WTC11 (cell line): ENCODE results near the gene SLC66A2. TPM values are rescaled to one million over a fixed set of nuclear protein-coding genes. Genes with fewer than 3 reads are reported as not detected.

Experiments used
- ATAC-seq: fragments of 200-7000 bp; cut with Tn5 transposase; 2 replicates; pipeline ENCODE4 v1.10.0; 2021; ENCODE audit warnings: mild to moderate bottlenecking, moderate library complexity
- CTCF ChIA-PET: fragments of 300-600 bp; sonication (Branson Sonifier 250); formaldehyde crosslinking; loops from one replicate; lab custom pipeline; 2021; ENCODE audit warnings: antibody characterized with exemption; lab: Charles Lee
- POLR2A ChIA-PET: fragments of 350-600 bp; sonication (Branson Sonifier 250); formaldehyde crosslinking; loops from one replicate; lab custom pipeline; 2021; ENCODE audit warnings: antibody characterized with exemption; lab: Charles Lee
- DNase-seq: peaks from one replicate; pipeline ENCODE4 v3.0.0; 2021; ENCODE audit warnings: low spot score
- H3K27ac Mint-ChIP-seq: 2 replicates; pipeline ENCODE4 v1.8.0; 2021; ENCODE audit warnings: mixed read lengths
- H3K27me3 Mint-ChIP-seq: 2 replicates; pipeline ENCODE4 v1.8.0; 2021; ENCODE audit warnings: low read depth, mild to moderate bottlenecking, moderate library complexity, mixed read lengths
- H3K36me3 Mint-ChIP-seq: 2 replicates; pipeline ENCODE4 v1.8.0; 2021; ENCODE audit warnings: mixed read lengths
- H3K4me1 Mint-ChIP-seq: 2 replicates; pipeline ENCODE4 v1.8.0; 2022; ENCODE audit warnings: mixed read lengths
- H3K4me3 Mint-ChIP-seq: 2 replicates; pipeline ENCODE4 v1.8.0; 2021; ENCODE audit warnings: mild to moderate bottlenecking, moderate library complexity, mixed read lengths
- H3K9me3 Mint-ChIP-seq: 2 replicates; pipeline ENCODE4 v1.8.0; 2021; ENCODE audit warnings: mixed read lengths
- EMX1 ChIP-seq: fragments of 250-450 bp; sonication (Bioruptor Pico); IDR thresholded peaks from 2 replicates; pipeline ENCODE4 v1.8.0; 2021; ENCODE audit warnings: mild to moderate bottlenecking
- ERG ChIP-seq: fragments of 250-450 bp; sonication (Bioruptor Pico); IDR thresholded peaks from 2 replicates; pipeline ENCODE4 v1.8.0; 2021; ENCODE audit warnings: mild to moderate bottlenecking
- ETV6 ChIP-seq: sonication (generic); formaldehyde crosslinking; IDR thresholded peaks from 2 replicates; pipeline ENCODE4 v1.8.1; 2022; ENCODE audit warnings: mild to moderate bottlenecking, missing genetic modification reagents
- GRHL2 ChIP-seq: fragments of 250-450 bp; sonication (Bioruptor Pico); IDR thresholded peaks from 2 replicates; pipeline ENCODE4 v1.8.0; 2022; ENCODE audit warnings: mild to moderate bottlenecking, moderate library complexity; ENCODE audit not compliant: insufficient replicate concordance, severe bottlenecking
- KAT7 ChIP-seq: sonication (generic); formaldehyde crosslinking; IDR thresholded peaks from 2 replicates; pipeline ENCODE4 v1.8.1; 2023; ENCODE audit warnings: missing genetic modification reagents, mild to moderate bottlenecking, borderline replicate concordance
- MLX ChIP-seq: sonication (generic); formaldehyde crosslinking; IDR thresholded peaks from 2 replicates; pipeline ENCODE4 v1.8.1; 2023; ENCODE audit warnings: mild to moderate bottlenecking, missing genetic modification reagents, moderate library complexity
- NFYB ChIP-seq: sonication (generic); formaldehyde crosslinking; conservative IDR thresholded peaks from 2 replicates; pipeline ENCODE4 v1.8.0; 2022; ENCODE audit warnings: low read depth, missing genetic modification reagents
- PREB ChIP-seq: sonication (generic); formaldehyde crosslinking; IDR thresholded peaks from 2 replicates; pipeline ENCODE4 v1.8.1; 2022; ENCODE audit warnings: mild to moderate bottlenecking, missing genetic modification reagents, moderate library complexity, borderline replicate concordance
- RELA ChIP-seq: sonication (generic); formaldehyde crosslinking; IDR thresholded peaks from 2 replicates; pipeline ENCODE4 v1.8.1; 2022; ENCODE audit warnings: missing genetic modification reagents, mild to moderate bottlenecking, borderline replicate concordance
- SMAD3 ChIP-seq: sonication (generic); formaldehyde crosslinking; IDR thresholded peaks from 2 replicates; pipeline ENCODE4 v1.8.0; 2022; ENCODE audit warnings: missing genetic modification reagents, mild to moderate bottlenecking, borderline replicate concordance
- SOX15 ChIP-seq: fragments of 250-450 bp; sonication (Bioruptor Pico); IDR thresholded peaks from 2 replicates; pipeline ENCODE4 v1.9.0; 2021; ENCODE audit warnings: mild to moderate bottlenecking
- TEAD1 ChIP-seq: sonication (generic); formaldehyde crosslinking; IDR thresholded peaks from 2 replicates; pipeline ENCODE4 v1.8.0; 2022; ENCODE audit warnings: mild to moderate bottlenecking, missing genetic modification reagents
- ZNF396 ChIP-seq: fragments of 250-450 bp; sonication (Bioruptor Pico); IDR thresholded peaks from 2 replicates; pipeline ENCODE4 v1.8.0; 2021; ENCODE audit warnings: mild to moderate bottlenecking, moderate library complexity, borderline replicate concordance
- ZNF512 ChIP-seq: sonication (generic); formaldehyde crosslinking; IDR thresholded peaks from 2 replicates; pipeline ENCODE4 v1.8.1; 2022; ENCODE audit warnings: missing genetic modification reagents, borderline replicate concordance
- total RNA-seq: library from RNA; stranded (reverse); gene quantifications from 3 replicates; pipeline ENCODE4 v1.2.3, GENCODE V29; 2021
- TF ChIP-seq, protein P1 (sequence below): sonication (generic); formaldehyde crosslinking; IDR thresholded peaks from 2 replicates; pipeline ENCODE4 v1.8.1; 2023; ENCODE audit warnings: mild to moderate bottlenecking, missing genetic modification reagents
- TF ChIP-seq, protein P2 (sequence below): sonication (generic); formaldehyde crosslinking; IDR thresholded peaks from 2 replicates; pipeline ENCODE4 v1.8.0; 2023; ENCODE audit warnings: mild to moderate bottlenecking, missing genetic modification reagents
- TF ChIP-seq, protein P3 (sequence below): sonication (generic); formaldehyde crosslinking; IDR thresholded peaks from 2 replicates; pipeline ENCODE4 v1.8.1; 2022; ENCODE audit warnings: low read depth, mild to moderate bottlenecking, moderate library complexity, missing genetic modification reagents, borderline replicate concordance
- TF ChIP-seq, protein P4 (sequence below): sonication (generic); formaldehyde crosslinking; IDR thresholded peaks from 2 replicates; pipeline ENCODE4 v1.8.0; 2022; ENCODE audit warnings: mild to moderate bottlenecking, missing genetic modification reagents
- TF ChIP-seq, protein P5 (sequence below): sonication (generic); formaldehyde crosslinking; IDR thresholded peaks from 2 replicates; pipeline ENCODE4 v1.8.0; 2022; ENCODE audit warnings: missing genetic modification reagents

SLC66A2 gene
- total RNA-seq, 1 experiment from 2014 or later = 20.9 TPM

DNA sequence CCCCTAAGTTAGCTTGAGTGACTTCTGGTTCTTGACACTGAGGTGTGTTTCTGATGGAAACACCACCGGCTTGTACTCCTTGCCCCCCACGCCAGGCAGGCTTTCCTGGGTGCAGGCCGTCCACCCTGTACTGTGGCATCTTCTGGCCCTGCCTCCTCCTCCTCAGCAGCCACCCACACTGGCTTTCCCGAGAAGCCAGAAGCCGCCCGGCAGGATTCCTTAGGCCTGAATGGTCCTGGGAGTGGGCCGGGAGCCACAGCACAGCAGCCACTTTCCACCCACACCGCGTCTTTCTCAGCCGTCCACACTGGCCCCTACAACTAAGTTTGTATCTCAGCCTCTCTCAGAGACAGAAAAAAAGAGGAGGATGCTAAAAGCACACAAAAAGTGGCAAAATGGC lies 10.9 kb upstream of the SLC66A2 start (continued):
- TF ChIP-seq, protein P1, sequence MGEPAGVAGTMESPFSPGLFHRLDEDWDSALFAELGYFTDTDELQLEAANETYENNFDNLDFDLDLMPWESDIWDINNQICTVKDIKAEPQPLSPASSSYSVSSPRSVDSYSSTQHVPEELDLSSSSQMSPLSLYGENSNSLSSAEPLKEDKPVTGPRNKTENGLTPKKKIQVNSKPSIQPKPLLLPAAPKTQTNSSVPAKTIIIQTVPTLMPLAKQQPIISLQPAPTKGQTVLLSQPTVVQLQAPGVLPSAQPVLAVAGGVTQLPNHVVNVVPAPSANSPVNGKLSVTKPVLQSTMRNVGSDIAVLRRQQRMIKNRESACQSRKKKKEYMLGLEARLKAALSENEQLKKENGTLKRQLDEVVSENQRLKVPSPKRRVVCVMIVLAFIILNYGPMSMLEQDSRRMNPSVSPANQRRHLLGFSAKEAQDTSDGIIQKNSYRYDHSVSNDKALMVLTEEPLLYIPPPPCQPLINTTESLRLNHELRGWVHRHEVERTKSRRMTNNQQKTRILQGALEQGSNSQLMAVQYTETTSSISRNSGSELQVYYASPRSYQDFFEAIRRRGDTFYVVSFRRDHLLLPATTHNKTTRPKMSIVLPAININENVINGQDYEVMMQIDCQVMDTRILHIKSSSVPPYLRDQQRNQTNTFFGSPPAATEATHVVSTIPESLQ = no peak
- TF ChIP-seq PREB (CRISPR knock-in tag) (no peak), ETV6 (CRISPR knock-in tag) (no peak)

DNA sequence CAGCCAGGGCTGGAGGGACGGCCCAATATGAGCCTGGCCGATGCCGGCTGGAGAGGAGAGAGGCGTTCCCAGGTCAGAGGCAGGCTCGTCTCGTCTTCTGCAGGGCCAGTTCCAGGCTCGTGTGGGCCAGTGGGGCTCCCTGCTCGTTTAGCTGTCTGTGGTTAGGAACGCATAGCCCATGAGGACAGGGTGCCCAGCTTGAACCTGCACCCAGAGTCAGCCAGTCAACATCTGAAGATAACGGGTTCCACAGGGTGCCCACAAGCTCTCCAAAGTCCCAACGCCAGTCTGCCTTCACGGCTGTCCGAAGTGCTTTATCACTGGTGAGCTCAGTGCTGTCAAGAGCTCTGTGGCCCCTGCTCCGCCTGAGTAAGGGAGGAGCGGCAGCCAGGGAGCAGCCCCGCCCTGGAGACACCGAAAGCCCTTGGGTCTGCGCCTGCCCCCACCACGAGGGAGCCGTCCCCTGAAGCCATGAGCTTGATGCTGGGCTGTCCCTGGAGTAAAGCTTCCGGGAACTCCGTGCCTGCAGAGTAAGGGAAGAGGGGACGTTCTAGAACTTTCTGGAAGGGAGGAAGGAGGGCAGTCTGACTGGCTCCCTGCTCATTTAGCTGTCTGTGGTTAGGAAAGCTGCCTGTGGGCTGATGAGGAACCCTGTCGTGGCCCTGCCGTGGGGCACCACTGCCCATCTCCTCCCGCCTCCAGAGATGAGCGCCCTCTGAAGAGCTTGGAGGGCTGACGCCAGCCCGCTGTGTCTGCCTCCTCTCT lies 10.3 kb upstream of the SLC66A2 start:
- Mint-ChIP-seq H3K4me3 (no peak overlapping the region), H3K27me3 (peaks cover 80% of the 10 kb centered on the region)

More for the DNA sequence above, 10.3 kb upstream of the SLC66A2 start:
- DNase-seq (no peak), ATAC-seq (no peak)
- no peaks in the 10 kb centered on the region for H3K9me3 Mint-ChIP-seq
- CTCF ChIA-PET = interaction anchor here (0.8 to 1.6 kb wide), 5 partner anchors 9 to 105 kb away, joined by 3 to 7 read pairs (median 4); partner anchors contain the start of gene SLC66A2
- H3K27ac Mint-ChIP-seq = no peak overlapping the region
- H3K4me1 Mint-ChIP-seq = peaks cover 38% of the 10 kb centered on the region
- H3K36me3 Mint-ChIP-seq = no peaks in the 10 kb centered on the region
- TF ChIP-seq GRHL2 (no peak), KAT7 (CRISPR knock-in tag) (no peak), SMAD3 (CRISPR knock-in tag) (no peak), ZNF512 (CRISPR knock-in tag) (no peak), ZNF396 (CRISPR knock-in tag) (no peak), MLX (CRISPR knock-in tag) (no peak), ERG (no peak), EMX1 (CRISPR knock-in tag) (no peak), TEAD1 (CRISPR knock-in tag) (no peak), NFYB (CRISPR knock-in tag) (no peak), SOX15 (CRISPR knock-in tag) (no peak), RELA (CRISPR knock-in tag) (no peak)
- TF ChIP-seq, protein P2, sequence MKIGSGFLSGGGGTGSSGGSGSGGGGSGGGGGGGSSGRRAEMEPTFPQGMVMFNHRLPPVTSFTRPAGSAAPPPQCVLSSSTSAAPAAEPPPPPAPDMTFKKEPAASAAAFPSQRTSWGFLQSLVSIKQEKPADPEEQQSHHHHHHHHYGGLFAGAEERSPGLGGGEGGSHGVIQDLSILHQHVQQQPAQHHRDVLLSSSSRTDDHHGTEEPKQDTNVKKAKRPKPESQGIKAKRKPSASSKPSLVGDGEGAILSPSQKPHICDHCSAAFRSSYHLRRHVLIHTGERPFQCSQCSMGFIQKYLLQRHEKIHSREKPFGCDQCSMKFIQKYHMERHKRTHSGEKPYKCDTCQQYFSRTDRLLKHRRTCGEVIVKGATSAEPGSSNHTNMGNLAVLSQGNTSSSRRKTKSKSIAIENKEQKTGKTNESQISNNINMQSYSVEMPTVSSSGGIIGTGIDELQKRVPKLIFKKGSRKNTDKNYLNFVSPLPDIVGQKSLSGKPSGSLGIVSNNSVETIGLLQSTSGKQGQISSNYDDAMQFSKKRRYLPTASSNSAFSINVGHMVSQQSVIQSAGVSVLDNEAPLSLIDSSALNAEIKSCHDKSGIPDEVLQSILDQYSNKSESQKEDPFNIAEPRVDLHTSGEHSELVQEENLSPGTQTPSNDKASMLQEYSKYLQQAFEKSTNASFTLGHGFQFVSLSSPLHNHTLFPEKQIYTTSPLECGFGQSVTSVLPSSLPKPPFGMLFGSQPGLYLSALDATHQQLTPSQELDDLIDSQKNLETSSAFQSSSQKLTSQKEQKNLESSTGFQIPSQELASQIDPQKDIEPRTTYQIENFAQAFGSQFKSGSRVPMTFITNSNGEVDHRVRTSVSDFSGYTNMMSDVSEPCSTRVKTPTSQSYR (CRISPR knock-in tag) = no peak
- TF ChIP-seq, protein P3, sequence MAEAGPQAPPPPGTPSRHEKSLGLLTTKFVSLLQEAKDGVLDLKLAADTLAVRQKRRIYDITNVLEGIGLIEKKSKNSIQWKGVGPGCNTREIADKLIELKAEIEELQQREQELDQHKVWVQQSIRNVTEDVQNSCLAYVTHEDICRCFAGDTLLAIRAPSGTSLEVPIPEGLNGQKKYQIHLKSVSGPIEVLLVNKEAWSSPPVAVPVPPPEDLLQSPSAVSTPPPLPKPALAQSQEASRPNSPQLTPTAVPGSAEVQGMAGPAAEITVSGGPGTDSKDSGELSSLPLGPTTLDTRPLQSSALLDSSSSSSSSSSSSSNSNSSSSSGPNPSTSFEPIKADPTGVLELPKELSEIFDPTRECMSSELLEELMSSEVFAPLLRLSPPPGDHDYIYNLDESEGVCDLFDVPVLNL (CRISPR knock-in tag) = no peak
- TF ChIP-seq, protein P4, sequence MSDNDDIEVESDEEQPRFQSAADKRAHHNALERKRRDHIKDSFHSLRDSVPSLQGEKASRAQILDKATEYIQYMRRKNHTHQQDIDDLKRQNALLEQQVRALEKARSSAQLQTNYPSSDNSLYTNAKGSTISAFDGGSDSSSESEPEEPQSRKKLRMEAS = no peak
- TF ChIP-seq, protein P5, sequence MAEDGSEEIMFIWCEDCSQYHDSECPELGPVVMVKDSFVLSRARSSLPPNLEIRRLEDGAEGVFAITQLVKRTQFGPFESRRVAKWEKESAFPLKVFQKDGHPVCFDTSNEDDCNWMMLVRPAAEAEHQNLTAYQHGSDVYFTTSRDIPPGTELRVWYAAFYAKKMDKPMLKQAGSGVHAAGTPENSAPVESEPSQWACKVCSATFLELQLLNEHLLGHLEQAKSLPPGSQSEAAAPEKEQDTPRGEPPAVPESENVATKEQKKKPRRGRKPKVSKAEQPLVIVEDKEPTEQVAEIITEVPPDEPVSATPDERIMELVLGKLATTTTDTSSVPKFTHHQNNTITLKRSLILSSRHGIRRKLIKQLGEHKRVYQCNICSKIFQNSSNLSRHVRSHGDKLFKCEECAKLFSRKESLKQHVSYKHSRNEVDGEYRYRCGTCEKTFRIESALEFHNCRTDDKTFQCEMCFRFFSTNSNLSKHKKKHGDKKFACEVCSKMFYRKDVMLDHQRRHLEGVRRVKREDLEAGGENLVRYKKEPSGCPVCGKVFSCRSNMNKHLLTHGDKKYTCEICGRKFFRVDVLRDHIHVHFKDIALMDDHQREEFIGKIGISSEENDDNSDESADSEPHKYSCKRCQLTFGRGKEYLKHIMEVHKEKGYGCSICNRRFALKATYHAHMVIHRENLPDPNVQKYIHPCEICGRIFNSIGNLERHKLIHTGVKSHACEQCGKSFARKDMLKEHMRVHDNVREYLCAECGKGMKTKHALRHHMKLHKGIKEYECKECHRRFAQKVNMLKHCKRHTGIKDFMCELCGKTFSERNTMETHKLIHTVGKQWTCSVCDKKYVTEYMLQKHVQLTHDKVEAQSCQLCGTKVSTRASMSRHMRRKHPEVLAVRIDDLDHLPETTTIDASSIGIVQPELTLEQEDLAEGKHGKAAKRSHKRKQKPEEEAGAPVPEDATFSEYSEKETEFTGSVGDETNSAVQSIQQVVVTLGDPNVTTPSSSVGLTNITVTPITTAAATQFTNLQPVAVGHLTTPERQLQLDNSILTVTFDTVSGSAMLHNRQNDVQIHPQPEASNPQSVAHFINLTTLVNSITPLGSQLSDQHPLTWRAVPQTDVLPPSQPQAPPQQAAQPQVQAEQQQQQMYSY = no peak
- TF ChIP-seq, all 79 proteins: peak for 0
- POLR2A ChIA-PET = no interaction called here
